ENCODE data around the gene RCSD1.

RCSD1 gene

DNA sequence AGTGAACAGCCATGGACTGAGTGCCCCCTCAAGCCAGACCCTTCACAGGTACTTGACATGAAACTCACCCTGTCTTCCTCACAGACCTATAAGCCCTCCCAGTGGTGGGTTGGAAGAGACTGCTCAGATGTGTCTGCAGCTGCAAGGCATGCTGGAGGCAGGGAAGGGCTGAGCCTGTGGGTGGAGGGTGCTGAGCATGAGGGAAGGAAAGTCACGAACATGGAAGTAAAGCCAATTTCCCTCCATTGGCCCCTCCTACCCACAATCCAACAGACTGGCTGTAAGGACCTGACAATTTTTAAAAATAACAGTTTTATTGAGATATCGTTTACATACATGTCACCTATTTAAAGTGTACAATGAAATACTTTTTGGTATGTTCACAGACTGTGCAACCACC is 44.1 kb downstream of the RCSD1 start:
- TF ChIP-seq, protein P1, sequence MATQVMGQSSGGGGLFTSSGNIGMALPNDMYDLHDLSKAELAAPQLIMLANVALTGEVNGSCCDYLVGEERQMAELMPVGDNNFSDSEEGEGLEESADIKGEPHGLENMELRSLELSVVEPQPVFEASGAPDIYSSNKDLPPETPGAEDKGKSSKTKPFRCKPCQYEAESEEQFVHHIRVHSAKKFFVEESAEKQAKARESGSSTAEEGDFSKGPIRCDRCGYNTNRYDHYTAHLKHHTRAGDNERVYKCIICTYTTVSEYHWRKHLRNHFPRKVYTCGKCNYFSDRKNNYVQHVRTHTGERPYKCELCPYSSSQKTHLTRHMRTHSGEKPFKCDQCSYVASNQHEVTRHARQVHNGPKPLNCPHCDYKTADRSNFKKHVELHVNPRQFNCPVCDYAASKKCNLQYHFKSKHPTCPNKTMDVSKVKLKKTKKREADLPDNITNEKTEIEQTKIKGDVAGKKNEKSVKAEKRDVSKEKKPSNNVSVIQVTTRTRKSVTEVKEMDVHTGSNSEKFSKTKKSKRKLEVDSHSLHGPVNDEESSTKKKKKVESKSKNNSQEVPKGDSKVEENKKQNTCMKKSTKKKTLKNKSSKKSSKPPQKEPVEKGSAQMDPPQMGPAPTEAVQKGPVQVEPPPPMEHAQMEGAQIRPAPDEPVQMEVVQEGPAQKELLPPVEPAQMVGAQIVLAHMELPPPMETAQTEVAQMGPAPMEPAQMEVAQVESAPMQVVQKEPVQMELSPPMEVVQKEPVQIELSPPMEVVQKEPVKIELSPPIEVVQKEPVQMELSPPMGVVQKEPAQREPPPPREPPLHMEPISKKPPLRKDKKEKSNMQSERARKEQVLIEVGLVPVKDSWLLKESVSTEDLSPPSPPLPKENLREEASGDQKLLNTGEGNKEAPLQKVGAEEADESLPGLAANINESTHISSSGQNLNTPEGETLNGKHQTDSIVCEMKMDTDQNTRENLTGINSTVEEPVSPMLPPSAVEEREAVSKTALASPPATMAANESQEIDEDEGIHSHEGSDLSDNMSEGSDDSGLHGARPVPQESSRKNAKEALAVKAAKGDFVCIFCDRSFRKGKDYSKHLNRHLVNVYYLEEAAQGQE (IDR thresholded peaks at IDR 0.05; ENCODE audit: low read depth) = no peak
- TF ChIP-seq TAF1 (IDR thresholded peaks at IDR 0.05; ENCODE audit: low read depth) (no peak), YY1 (IDR thresholded peaks at IDR 0.05; ENCODE audit: low read depth) (no peak), NFIC (IDR thresholded peaks at IDR 0.05) (no peak), EP300 (IDR thresholded peaks at IDR 0.05; ENCODE audit: borderline replicate concordance) (no peak), EGR1 (IDR thresholded peaks at IDR 0.05) (no peak), CREB1 (IDR thresholded peaks at IDR 0.05; ENCODE audit: low read depth) (no peak), RAD21 (IDR thresholded peaks at IDR 0.05; ENCODE audit: low read depth) (no peak), FOXM1 (IDR thresholded peaks at IDR 0.05; ENCODE audit: borderline replicate concordance, low read depth) (no peak), TEAD4 (IDR thresholded peaks at IDR 0.05) (no peak), CEBPB (IDR thresholded peaks at IDR 0.05) (no peak), TCF12 (IDR thresholded peaks at IDR 0.05; ENCODE audit: low read depth) (no peak)
- TF ChIP-seq, protein P2, sequence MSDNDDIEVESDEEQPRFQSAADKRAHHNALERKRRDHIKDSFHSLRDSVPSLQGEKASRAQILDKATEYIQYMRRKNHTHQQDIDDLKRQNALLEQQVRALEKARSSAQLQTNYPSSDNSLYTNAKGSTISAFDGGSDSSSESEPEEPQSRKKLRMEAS (IDR thresholded peaks at IDR 0.05) = no peak
- TF ChIP-seq, protein P3, sequence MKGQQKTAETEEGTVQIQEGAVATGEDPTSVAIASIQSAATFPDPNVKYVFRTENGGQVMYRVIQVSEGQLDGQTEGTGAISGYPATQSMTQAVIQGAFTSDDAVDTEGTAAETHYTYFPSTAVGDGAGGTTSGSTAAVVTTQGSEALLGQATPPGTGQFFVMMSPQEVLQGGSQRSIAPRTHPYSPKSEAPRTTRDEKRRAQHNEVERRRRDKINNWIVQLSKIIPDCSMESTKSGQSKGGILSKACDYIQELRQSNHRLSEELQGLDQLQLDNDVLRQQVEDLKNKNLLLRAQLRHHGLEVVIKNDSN (IDR thresholded peaks at IDR 0.05) = no peak

DNA sequence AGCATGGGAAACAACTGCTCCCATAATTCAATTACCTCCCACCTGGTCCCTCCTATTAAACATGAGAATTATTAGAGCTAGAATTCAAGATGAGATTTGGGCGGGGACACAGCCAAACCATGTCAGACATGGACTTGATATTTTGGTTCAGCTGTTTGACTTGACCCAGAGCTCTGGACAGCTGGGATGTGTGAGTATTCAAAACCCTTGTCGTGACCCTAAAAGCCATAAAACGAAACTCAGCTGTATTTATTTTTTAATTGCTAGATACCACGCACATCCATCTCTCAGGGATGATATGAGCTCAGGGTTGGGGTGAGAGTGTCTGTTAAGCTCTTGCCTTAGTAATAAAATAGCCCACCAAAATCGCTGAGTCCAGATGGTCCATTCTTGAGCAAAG is 45.4 kb downstream of the RCSD1 start:
- TF ChIP-seq TAF1 (IDR thresholded peaks at IDR 0.05; ENCODE audit: low read depth) (no peak), YY1 (IDR thresholded peaks at IDR 0.05; ENCODE audit: low read depth) (no peak), CREB1 (IDR thresholded peaks at IDR 0.05; ENCODE audit: low read depth) (no peak), EGR1 (IDR thresholded peaks at IDR 0.05) (no peak), FOXM1 (IDR thresholded peaks at IDR 0.05; ENCODE audit: borderline replicate concordance, low read depth) (no peak)
- TF ChIP-seq, protein P3 (IDR thresholded peaks at IDR 0.05) = no peak

DNA sequence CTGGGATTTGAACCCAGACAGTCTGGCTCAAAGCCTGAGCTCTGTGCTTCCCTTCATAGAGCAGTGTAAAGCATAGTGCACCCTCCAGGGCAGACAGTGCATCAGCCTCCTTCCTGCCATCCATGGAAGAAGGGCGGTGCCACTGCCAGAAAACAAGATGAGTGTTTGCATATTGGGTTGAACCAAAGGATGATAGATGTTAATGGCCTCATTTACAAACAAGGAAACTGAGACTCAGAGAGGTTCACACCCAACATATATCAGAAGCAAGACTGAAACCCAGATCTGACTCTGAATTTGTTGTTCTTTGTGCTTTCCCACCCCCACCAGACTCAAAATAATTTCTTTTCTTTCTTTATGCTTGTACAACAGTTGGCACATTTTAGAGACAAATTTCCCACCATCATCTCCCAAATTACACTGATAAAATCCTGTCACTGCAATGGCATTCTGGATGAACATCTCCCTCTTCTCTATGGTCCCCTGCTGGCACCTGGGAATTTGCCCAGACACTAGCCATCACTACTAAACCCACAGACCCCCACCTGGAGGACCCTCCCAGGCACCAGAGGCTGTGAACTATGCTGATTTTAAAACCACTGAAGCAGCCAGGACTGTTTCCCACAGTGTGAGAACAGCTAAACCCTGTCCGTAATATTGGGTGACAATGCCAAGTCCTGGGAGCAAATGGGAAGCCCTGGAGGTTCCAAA is 46.3 kb downstream of the RCSD1 start:
- TF ChIP-seq CREB1 (IDR thresholded peaks at IDR 0.05; ENCODE audit: low read depth) (no peak), EGR1 (IDR thresholded peaks at IDR 0.05) (no peak), TEAD4 (IDR thresholded peaks at IDR 0.05) (no peak), NFIC (IDR thresholded peaks at IDR 0.05) (no peak), RAD21 (IDR thresholded peaks at IDR 0.05; ENCODE audit: low read depth) (no peak), TAF1 (IDR thresholded peaks at IDR 0.05; ENCODE audit: low read depth) (no peak), YY1 (IDR thresholded peaks at IDR 0.05; ENCODE audit: low read depth) (no peak), FOXM1 (IDR thresholded peaks at IDR 0.05; ENCODE audit: borderline replicate concordance, low read depth) (no peak), ZBTB7A (IDR thresholded peaks at IDR 0.05; ENCODE audit: low read depth) (no peak)
- TF ChIP-seq, protein P2 (IDR thresholded peaks at IDR 0.05) = no peak
- TF ChIP-seq, protein P1 (IDR thresholded peaks at IDR 0.05; ENCODE audit: low read depth) = no peak

DNA sequence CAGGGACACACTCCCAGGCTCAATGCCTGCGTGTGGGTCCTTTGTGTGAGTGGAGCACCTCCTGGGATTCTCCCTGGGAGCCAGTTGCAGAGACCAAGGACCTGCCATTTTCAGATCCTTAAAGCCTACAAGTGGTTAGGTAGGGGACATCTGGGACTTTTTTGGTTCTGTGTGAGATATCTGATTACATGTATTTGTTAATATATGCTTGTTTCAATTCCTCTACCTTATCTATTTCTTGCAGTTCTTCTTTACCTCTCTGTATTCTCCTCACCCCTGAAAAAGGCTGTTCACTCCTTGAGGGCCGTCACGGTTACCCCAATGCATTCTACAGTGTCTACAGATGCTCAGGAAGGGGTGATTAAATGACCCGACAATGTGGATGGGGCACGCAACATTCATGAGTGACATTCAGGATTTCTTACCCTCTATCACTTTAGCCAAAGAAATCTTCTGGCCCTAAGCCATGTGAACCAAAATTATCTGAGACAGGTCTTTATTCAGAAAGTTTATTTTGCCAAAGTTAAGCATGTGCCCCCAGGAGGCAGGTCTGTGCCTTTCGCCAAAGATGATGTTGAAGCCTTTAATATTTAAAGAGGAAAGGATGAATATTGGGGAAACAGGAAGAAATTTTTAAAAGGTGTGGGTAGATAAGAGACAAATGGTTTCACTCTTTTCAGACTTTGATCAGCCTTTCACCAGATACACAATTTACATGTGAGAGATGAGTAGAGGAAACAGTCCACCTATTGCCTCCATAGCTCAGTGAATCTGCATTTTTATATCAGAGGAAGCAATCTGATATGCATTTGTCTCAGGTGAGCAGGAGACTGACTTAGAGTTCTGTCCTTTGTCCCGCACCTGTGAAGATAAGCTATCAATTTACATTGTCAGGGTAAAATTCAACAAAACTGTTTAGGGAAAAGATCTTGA is 47.1 kb downstream of the RCSD1 start:
- TF ChIP-seq TCF12 (IDR thresholded peaks at IDR 0.05; ENCODE audit: low read depth) = no peak
- no peak for TF ChIP-seq YY1 (IDR thresholded peaks at IDR 0.05; ENCODE audit: low read depth)
- TF ChIP-seq, protein P1 (IDR thresholded peaks at IDR 0.05; ENCODE audit: low read depth) = no peak
